CMK (cell line): ENCODE data around the gene ADCY3.

ENCODE experiments used
- DNase-seq: peaks from one replicate; pipeline ENCODE4 v3.0.0-alpha.2; 2010; ENCODE audit warnings: low read depth

The ADCY3 gene

DNA sequence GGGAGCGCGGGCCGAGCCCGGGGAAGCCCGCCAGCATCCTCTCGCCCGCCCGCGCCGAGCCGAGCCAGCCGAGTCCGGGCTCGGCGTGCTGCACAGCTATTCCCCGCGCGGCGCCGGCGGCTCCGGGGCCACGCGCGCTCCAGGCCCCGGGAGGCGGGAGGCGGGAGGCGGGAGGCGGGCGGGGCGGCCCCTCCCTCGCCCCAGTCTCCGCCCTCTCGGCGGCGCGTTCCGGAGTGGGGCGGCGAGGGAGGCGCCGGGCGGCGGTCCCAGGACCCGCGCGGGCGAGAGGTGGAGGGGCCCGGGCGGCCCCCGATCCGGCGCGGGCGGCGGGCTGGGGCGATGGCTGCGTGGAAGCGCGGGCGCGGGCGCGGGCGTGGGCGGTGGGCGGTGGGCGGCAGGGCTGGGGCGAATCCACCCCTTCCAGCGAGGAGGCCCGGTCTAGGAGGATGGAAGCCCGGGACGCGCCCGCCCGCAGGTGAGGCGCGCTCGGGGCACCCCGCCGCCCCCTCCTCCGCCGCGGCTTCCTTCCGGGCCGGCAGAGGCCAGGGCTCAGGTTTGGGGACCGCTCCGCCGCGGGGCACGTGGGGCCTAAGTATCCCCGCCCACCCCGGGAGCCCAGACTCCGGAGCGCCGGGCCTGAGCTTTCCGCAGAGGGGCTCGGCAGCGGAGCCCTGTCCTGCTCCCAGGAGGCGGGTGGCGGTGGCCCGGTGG, at the start of gene ADCY3:
TSS of gene ADCY3 (minus strand) at position 140 of the 711 bp plus-strand sequence. CDS start 1,250 bp downstream, outside the sequence.
- no peak for DNase-seq

- DNase-seq, result no peak
These were observed 49.7 kb upstream of the ADCY3 start for GRCh38 chr2:24969784-24970183.

GRCh38 chr2:24961903-24962302, 41.9 kb upstream of the ADCY3 start:
- no peak for DNase-seq

DNA sequence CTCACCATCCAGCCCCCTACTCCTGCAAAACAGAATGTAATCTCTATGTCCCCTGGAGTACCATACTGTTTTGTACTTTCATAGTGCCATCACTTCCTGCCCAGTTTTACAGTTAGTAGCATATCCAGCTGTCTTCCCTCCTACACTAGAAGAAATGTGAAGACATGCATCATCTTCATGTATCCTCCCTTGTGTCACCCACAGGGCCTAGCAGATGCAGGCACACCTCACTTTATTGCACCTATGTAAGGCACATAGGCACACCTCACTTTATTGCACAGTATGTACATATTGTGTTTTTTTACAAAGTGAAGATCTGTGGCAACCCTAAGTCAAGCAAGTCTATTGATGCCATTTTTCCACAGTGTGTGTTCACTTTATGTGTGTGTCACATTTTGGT, 39.7 kb upstream of the ADCY3 start:
- DNase-seq, result no peak

- DNase-seq, result no peak
These were observed 38.4 kb upstream of the ADCY3 start for GRCh38 chr2:24958411-24958935.

DNA sequence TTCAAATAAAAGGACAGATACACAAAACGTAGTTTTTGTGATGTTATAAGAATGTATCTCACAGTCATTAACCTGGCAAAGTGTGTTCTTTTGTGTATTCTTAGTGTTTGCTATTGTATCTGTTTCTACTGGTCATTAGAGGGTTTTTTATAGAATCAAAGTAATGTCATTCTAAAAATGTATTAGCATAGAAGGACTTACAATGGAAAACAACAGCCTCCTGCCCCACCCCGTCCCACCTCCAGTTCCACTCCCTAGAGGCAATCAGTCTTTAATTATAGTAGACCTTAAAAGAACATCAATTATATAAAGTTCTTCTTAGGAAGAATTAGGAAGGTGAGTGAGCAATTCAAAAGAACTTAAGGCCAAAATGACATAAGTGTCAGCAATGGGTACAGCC, 37.9 kb upstream of the ADCY3 start:
- no peak for DNase-seq

GRCh38 chr2:24957221-24957620, 37.2 kb upstream of the ADCY3 start:
- no peak for DNase-seq

DNA sequence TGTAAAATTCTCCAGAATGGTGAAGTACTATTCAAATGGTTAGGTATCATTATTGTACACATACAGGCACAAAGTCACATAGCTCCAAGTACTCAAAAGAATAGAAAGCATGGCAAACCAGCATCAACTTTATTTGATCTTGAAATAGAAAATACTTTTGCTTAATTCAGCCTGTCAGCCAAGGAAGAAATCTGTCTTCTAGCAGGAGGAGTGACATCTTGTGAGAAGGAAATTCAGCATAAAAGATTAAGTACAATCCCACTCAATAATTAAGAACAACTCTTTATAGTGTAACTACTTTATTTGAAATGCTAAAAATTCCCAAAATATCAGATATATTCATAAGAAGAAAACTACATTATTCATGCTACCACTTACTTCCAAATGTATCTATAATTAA, 35.9 kb upstream of the ADCY3 start:
- no peak for DNase-seq

DNA sequence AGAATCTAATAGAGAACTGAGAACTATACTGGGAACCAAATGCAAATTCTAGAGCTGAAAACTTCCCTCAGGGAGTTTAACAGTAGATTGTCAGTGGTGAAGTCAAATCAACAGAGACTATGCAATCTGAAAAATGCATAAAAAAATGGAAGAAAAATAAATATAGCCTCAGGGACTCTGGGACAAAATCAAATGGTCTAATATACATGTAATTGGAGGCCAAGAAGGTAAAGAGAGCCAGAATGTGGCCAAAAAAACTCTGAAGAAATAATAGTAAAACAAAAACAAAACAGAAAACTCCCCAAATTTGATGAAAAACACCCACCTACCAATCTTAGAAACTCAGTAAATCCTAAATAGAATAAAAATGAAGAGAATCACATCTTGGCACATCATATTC, 35.2 kb upstream of the ADCY3 start:
- DNase-seq, result no peak

GRCh38 chr2:24950102-24950501, 30.1 kb upstream of the ADCY3 start:
- DNase-seq, result no peak

DNA sequence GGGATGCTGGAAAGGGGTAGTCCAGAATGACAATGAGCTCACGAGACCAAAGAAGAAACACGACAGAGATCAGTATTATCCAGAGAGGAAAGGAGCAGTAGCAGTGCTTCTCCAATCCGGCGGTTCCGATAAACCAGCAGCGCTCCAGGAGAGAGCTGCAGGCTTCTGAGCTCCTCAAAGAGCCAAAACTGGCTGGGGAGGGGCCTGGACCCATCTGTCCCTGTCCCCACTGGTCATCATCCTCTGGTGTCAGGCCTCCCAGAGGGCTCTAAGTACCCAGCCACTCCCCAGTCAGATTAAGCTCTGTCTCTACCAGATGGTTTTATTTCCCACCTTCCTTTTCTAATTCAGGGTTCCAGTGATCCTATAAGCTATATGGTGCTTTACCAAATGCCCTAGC, 28.5 kb upstream of the ADCY3 start:
- DNase-seq, result no peak

GRCh38 chr2:24947561-24948157, 27.6 kb upstream of the ADCY3 start:
- DNase-seq, result no peak

DNA sequence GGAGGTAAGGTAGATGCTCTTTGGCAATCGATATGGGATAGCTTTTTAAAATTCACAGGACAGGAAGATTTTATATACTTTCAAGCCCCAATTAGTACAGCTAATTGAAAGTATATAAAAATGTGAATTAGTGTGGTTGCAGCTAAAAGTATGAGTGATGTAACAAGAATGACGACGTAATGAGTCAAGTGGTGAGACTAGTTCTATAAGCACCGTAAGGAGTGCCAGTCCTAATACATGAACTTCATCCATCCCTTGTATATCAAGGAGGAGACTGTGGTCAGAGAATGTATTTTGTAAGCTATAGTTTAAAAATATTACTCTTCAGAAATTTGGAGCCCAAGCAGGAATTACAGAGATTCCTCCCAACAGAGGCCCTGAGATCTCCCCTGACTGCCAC, 25.9 kb upstream of the ADCY3 start:
- no peak for DNase-seq

GRCh38 chr2:24943427-24944053, 23.5 kb upstream of the ADCY3 start:
- no peak for DNase-seq

DNA sequence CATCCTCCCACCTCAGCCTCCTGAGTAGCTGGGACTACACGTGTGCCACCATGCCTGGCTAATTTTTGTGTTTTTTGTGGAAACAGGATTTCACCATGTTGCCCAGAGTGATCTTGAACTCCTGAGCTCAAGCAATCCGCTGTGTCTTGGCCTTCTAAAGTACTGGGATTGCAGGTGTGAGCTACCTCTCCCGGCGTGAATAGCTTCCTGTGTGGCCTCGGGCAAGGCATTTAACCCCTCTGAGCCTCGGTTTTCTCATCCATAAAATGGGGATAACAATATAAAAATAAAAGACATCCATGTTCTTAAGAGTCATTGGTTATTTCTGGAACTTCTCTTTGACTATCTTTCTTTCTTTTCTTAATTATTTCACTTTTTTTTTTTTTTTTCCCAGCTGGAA, 19.3 kb upstream of the ADCY3 start:
- DNase-seq, result no peak

GRCh38 chr2:24937236-24937635, 17.2 kb upstream of the ADCY3 start:
- DNase-seq, result no peak

GRCh38 chr2:24935145-24935544, 15.1 kb upstream of the ADCY3 start:
- no peak for DNase-seq

GRCh38 chr2:24932715-24933114, 12.7 kb upstream of the ADCY3 start:
- no peak for DNase-seq

DNA sequence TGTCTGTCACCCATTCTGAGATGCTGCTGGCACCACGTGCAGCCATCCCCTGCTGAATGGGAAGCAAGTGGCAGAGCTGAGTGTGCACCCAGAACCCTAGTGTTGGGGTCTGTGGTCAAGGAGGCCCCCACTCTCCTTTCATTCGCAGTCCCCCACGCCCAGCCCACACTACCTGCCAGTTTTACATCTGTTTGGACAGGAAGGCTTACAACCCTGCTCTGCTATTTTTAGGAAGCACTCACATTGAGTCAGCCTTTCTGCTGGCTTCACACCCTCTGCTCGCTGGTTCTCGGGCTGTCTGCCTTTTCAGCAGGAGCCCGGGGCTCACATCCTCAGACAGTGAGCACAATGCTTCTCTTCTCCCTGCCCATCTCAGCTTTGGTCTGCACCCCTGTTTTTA, 10.7 kb upstream of the ADCY3 start:
- no peak for DNase-seq

DNA sequence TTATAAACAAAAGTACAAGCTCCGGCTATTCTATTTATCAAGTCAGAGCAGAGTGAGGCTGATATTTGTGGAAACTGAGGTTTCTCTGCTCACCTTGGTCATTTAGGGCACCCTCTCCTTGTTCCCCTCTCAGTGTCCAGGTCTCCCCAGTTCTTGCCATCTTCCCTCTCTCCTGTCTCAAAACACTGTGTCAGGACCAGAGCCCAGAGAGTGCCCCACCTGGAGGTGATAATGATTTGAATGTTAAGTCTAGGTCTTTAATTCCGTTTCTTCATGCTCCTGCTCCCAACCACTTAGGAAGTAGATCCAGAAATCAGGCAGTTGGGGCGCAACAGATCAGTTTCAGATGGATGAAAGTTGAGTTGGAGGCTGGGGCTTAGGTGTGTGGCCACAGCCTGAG, 9.2 kb upstream of the ADCY3 start:
- DNase-seq, result no peak

GRCh38 chr2:24928036-24928435, 8.0 kb upstream of the ADCY3 start:
- no peak for DNase-seq

DNA sequence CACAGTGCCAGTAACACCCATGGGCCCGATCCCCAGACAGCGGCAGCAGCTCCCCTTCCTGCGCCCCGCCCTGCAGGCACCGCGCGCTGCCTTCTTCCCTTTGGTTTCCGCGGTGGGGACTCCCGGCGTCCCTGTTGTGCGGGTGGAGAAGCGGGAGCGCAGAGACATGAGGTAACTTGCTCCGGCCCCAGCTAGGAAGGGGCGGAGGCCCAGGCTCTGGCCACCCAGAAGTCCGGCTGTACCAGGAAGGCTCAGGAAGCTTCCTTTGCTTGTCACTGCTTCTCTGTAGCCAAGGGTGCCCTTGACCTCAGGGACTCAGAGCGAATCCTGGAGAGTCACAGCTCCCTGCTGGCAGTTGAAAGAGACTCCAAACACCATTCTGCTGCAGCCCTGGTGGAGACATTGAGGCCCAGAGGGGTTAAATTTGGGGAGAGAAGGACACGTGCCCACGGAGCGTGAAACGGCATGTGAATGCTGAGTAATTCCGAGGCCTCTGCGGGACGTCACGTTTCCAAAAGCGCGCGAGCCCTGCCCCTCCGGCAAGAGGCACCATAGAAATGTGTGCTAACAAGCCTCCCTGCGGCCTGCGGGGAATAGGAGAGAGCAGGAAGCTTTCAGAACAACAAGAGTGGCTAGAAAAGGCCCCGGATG, 6.7 kb upstream of the ADCY3 start:
- no peak for DNase-seq

GRCh38 chr2:24926220-24926601, 6.2 kb upstream of the ADCY3 start:
- no peak for DNase-seq
